PC-3 (cell line): ENCODE results near the gene IBA57.
"Not testable (repeated sequence)": the region's sequence is repeated elsewhere in the genome, so short reads cannot be mapped to it uniquely, and the experiment has no call there.

ENCODE experiments used
- CTCF ChIP-seq: fragments of 300-600 bp; sonication (generic); conservative IDR thresholded peaks from 2 replicates; pipeline ENCODE4 v1.5.1; 2017; ENCODE audit warnings: antibody characterized with exemption, low read depth, mild to moderate bottlenecking, low read length
- EZH2 ChIP-seq: fragments of 300-600 bp; sonication (generic); IDR thresholded peaks from one replicate; pipeline ENCODE4 v1.6.1; 2017; ENCODE audit warnings: antibody characterized with exemption, mild to moderate bottlenecking, low read length; ENCODE audit not compliant: unreplicated experiment

- not testable (repeated sequence) for TF ChIP-seq CTCF, EZH2
Measured at GRCh38 chr1:228221097-228221496, 55.5 kb downstream of the IBA57 start.
